ENCODE results near the gene LRP1B.

Gene LRP1B

GRCh38 chr2:141062443-141062842 lies 1068.4 kb downstream of the LRP1B start:
- in situ Hi-C loops (cut with HindIII; ENCODE audit: low sequenced_read_pairs) = no loop called here

GRCh38 chr2:141062031-141062430 lies 1068.8 kb downstream of the LRP1B start:
- in situ Hi-C loops (cut with HindIII; ENCODE audit: low sequenced_read_pairs) = no loop called here

- in situ Hi-C loops (cut with HindIII; ENCODE audit: low sequenced_read_pairs) = no loop called here
Measured at GRCh38 chr2:141058556-141058955, 1072.3 kb downstream of the LRP1B start.

- in situ Hi-C loops (cut with HindIII; ENCODE audit: low sequenced_read_pairs) = no loop called here
Measured at GRCh38 chr2:141055531-141055930, 1075.3 kb downstream of the LRP1B start.

- in situ Hi-C loops (cut with HindIII; ENCODE audit: low sequenced_read_pairs) = no loop called here
Measured at GRCh38 chr2:141048951-141049350, 1081.9 kb downstream of the LRP1B start.

- in situ Hi-C loops (cut with HindIII; ENCODE audit: low sequenced_read_pairs) = no loop called here
Measured at GRCh38 chr2:141041281-141041680, 1089.5 kb downstream of the LRP1B start.

GRCh38 chr2:141038341-141038740 lies 1092.5 kb downstream of the LRP1B start:
- in situ Hi-C loops (cut with HindIII; ENCODE audit: low sequenced_read_pairs) = no loop called here

GRCh38 chr2:141037361-141037760 lies 1093.5 kb downstream of the LRP1B start:
- in situ Hi-C loops (cut with HindIII; ENCODE audit: low sequenced_read_pairs) = no loop called here

- in situ Hi-C loops (cut with HindIII; ENCODE audit: low sequenced_read_pairs) = no loop called here
Measured at GRCh38 chr2:141035846-141036420, 1094.9 kb downstream of the LRP1B start.

GRCh38 chr2:141029428-141030078 lies 1101.3 kb downstream of the LRP1B start:
- in situ Hi-C loops (cut with HindIII; ENCODE audit: low sequenced_read_pairs) = no loop called here

GRCh38 chr2:141027221-141027620 lies 1103.6 kb downstream of the LRP1B start:
- in situ Hi-C loops (cut with HindIII; ENCODE audit: low sequenced_read_pairs) = no loop called here

- in situ Hi-C loops (cut with HindIII; ENCODE audit: low sequenced_read_pairs) = no loop called here
Measured at GRCh38 chr2:141021611-141022010, 1109.2 kb downstream of the LRP1B start.

- in situ Hi-C loops (cut with HindIII; ENCODE audit: low sequenced_read_pairs) = no loop called here
Measured at GRCh38 chr2:141021109-141021508, 1109.7 kb downstream of the LRP1B start.

- in situ Hi-C loops (cut with HindIII; ENCODE audit: low sequenced_read_pairs) = no loop called here
Measured at GRCh38 chr2:141020346-141020745, 1110.5 kb downstream of the LRP1B start.

- in situ Hi-C loops (cut with HindIII; ENCODE audit: low sequenced_read_pairs) = no loop called here
Measured at GRCh38 chr2:141015341-141016047, 1115.3 kb downstream of the LRP1B start.

- in situ Hi-C loops (cut with HindIII; ENCODE audit: low sequenced_read_pairs) = no loop called here
Measured at GRCh38 chr2:141003967-141004657, 1126.7 kb downstream of the LRP1B start.

GRCh38 chr2:141001750-141002149 lies 1129.1 kb downstream of the LRP1B start:
- in situ Hi-C loops (cut with HindIII; ENCODE audit: low sequenced_read_pairs) = no loop called here

- in situ Hi-C loops (cut with HindIII; ENCODE audit: low sequenced_read_pairs) = no loop called here
Measured at GRCh38 chr2:140998577-140998976, 1132.2 kb downstream of the LRP1B start.

GRCh38 chr2:140998017-140998416 lies 1132.8 kb downstream of the LRP1B start:
- in situ Hi-C loops (cut with HindIII; ENCODE audit: low sequenced_read_pairs) = no loop called here

GRCh38 chr2:140994856-140995255 lies 1136.0 kb downstream of the LRP1B start:
- in situ Hi-C loops (cut with HindIII; ENCODE audit: low sequenced_read_pairs) = no loop called here

- in situ Hi-C loops (cut with HindIII; ENCODE audit: low sequenced_read_pairs) = no loop called here
Measured at GRCh38 chr2:140990416-140990815, 1140.4 kb downstream of the LRP1B start.

GRCh38 chr2:140988597-140988996 lies 1142.2 kb downstream of the LRP1B start:
- in situ Hi-C loops (cut with HindIII; ENCODE audit: low sequenced_read_pairs) = no loop called here

All from endothelial cell of hepatic sinusoid (primary cell).